HG03108 (cell line): ENCODE measurements around the gene USP19.

Source experiments
- ATAC-seq: cut with Tn5 transposase; IDR thresholded peaks from one replicate; pipeline ENCODE4 v1.9.1; 2021; ENCODE audit warnings: moderate library complexity; ENCODE audit not compliant: unreplicated experiment

The USP19 gene

GRCh38 chr3:49120438-49121131, at the start of gene USP19:
USP19 (minus strand) TSS chr3:49120823; CDS start chr3:49119145, 1,678 bp downstream.
- peak; percentile 87 for ATAC-seq

GRCh38 chr3:49166752-49167556, 46.3 kb upstream of the USP19 start:
- ATAC-seq: no peak

GRCh38 chr3:49165771-49166751, 45.4 kb upstream of the USP19 start, which contains the start of gene CCDC71:
CCDC71 (minus strand) TSS chr3:49166331; CDS start chr3:49164208, 2,123 bp downstream.
- peak; percentile 61 for ATAC-seq

GRCh38 chr3:49164983-49165720, 44.5 kb upstream of the USP19 start:
- ATAC-seq: no peak

- no peak for ATAC-seq
Observed at GRCh38 chr3:49163609-49164008, 43.0 kb upstream of the USP19 start.

- no peak for ATAC-seq
Observed at GRCh38 chr3:49162751-49163419, 42.3 kb upstream of the USP19 start.

- no peak for ATAC-seq
Observed at GRCh38 chr3:49161808-49162530, 41.3 kb upstream of the USP19 start.

- ATAC-seq: no peak
Observed at GRCh38 chr3:49161197-49161596, 40.6 kb upstream of the USP19 start.

- no peak for ATAC-seq
Observed at GRCh38 chr3:49158792-49159191, 38.2 kb upstream of the USP19 start.

GRCh38 chr3:49158103-49158709, 37.6 kb upstream of the USP19 start:
- no peak for ATAC-seq

GRCh38 chr3:49157289-49157688, 36.7 kb upstream of the USP19 start:
- ATAC-seq: no peak

GRCh38 chr3:49153349-49153912, 32.8 kb upstream of the USP19 start:
- ATAC-seq: no peak

- ATAC-seq: no peak
Observed at GRCh38 chr3:49151610-49152009, 31.0 kb upstream of the USP19 start.

- no peak for ATAC-seq
Observed at GRCh38 chr3:49148159-49148558, 27.5 kb upstream of the USP19 start.

GRCh38 chr3:49140080-49140479, 19.5 kb upstream of the USP19 start:
- ATAC-seq: no peak

- ATAC-seq: no peak
Observed at GRCh38 chr3:49135499-49135898, 14.9 kb upstream of the USP19 start.

GRCh38 chr3:49134471-49135265, 14.0 kb upstream of the USP19 start:
- ATAC-seq: no peak
